HG02970 (cell line): ENCODE data around the gene MPL.

Experiments used
- ATAC-seq: cut with Tn5 transposase; IDR thresholded peaks from one replicate; pipeline ENCODE4 v1.9.1; 2021; ENCODE audit warnings: mild to moderate bottlenecking, moderate library complexity, moderate number of reproducible peaks; ENCODE audit not compliant: unreplicated experiment, low FRiP score

The MPL gene

GRCh38 chr1:43402089-43402865, 64.7 kb downstream of the MPL start:
- no peak for ATAC-seq
